GF-D8 (cell line): ENCODE data around the gene RSPH6A.

Experiments
- DNase-seq: peaks from one replicate; lab custom pipeline; 2025; lab: John Stamatoyannopoulos, UW

RSPH6A gene

GRCh38 chr19:45825263-45825605 is 10.1 kb upstream of the RSPH6A start:
- DNase-seq = no peak

DNA sequence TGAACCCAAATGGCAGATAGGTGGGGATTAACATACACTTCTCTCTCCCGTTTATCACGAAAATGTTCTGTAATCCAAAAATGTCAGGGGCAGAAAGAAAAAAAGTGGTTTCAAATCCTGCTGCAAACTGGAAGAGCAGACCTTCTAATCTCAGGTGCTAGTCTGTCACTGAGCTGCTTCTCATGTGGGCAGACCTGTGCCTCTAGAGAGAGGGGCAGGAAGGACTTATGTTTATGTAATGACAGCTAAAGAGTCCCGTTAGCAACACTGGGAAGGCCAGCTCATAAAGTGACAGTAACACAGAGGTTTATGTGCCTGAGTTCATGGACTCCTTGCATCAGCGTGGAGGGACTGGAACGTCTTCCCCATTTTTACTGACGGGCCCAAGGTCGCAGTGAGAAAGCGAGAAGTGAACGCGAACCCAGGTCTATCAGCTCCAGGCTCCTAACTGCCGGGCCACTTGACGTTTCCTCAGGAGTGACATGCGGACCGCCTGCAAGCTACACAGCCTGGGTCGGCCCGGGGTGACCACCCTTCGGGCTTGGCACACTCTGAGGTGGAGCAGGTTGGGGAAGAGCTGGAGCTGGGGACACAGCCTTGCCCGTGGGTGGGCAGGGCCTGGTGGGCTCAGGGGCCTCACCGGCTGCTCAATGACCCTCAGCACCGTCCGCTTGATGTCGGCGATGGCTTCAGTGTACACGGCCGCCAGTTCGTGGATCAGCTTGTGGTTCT is 9.6 kb upstream of the RSPH6A start:
- no peak for DNase-seq

GRCh38 chr19:45824041-45824471 is 8.9 kb upstream of the RSPH6A start:
- no peak for DNase-seq

GRCh38 chr19:45823182-45823581 is 8.1 kb upstream of the RSPH6A start:
- no peak for DNase-seq

GRCh38 chr19:45822716-45823115 is 7.6 kb upstream of the RSPH6A start:
- DNase-seq = no peak

DNA sequence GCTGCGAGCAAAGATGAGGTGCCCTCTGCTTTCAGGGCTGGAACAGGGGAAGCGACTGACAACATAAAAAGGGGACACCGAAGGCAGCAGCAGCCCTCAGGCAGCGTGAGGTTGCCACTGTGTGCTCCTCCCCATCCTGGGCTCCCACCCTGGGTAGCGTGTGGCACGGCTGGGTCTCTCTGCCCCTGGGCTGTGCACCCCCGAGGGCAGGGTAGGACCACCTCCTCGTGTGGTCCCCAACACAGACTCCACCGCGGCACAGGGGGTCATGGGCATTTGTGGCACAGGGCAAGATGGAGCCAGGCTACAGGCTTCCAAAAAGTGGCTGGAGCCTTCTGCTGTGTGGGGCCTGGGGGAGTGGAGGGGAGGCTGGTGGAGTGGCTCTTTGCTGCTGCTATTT is 6.5 kb upstream of the RSPH6A start:
- DNase-seq = no peak

DNA sequence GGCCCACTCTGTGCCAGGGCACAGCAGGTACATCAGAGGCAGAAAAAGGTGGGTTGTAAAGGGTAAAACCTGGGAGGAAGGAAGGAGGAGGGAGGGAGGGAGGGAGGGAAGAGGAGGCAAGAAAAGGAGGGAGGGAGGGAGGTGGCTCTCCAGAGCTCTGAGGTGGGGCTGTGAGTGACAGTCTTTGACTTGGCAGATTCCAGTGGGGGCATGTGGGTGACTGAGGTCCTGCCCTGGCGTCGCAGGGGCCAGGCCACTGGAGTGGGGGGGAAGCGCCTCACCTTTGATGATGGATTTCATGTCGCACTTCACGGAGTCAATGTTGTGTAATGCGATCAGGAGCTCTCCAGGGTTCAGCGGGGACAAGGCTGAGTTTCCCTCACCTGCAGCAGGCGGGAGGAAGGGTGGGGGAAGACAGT is 6.0 kb upstream of the RSPH6A start:
- DNase-seq = no peak

DNA sequence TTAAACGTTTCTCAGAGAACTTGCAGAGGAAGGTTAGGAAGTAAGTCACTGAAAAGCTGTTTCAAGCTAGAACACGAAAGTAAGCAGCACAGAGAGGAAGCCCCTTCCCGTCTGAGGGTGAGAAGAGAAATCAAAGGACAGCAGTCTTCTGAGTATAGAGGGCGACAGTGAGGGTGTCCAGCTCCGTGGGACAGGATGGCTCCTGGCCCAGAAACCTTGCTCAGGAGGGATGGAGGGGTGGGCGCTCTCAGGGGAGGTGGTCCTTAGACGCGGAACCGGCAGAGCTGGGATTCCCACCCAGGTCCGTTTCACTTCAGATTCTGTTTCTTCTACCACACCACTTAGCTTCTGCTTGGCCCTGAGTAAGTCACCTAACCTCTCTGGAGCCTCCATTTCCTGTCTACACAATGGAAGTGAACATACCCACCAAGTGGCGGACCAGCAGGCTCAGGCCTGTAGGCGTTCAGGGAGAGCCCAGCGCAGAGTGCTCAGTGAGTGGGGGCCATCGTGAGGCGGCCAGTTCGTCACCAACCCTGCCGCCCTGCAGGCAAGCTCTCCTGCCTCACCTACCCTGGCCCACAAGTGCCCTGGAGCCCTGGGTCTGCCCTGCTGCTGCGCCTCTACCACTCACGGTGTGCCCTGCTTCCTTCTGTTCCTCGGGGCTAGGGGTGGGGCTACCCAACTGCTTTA is 5.5 kb upstream of the RSPH6A start:
- no peak for DNase-seq

DNA sequence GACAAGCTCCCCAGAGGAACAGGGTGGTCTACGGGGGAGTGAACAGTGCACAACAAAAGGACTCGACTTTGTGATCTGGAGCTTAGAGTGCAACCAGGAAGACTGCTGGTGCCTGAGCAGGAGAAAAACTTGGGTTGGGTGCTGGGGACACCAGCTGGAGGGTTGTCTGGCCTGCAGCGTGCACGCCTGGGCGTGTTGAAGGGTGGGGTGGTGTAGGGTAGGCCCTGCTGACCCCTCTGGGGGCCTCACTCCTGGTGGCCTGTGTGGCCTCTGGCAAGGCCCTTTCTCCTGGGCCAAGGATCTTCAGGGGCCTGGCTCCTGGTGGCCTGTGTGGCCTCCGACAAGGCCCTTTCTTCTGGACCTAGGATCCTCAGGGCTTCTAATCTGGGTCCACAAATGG is 4.7 kb upstream of the RSPH6A start:
- no peak for DNase-seq

- DNase-seq = no peak
Measured at GRCh38 chr19:45817725-45818301, 2.7 kb upstream of the RSPH6A start.

DNA sequence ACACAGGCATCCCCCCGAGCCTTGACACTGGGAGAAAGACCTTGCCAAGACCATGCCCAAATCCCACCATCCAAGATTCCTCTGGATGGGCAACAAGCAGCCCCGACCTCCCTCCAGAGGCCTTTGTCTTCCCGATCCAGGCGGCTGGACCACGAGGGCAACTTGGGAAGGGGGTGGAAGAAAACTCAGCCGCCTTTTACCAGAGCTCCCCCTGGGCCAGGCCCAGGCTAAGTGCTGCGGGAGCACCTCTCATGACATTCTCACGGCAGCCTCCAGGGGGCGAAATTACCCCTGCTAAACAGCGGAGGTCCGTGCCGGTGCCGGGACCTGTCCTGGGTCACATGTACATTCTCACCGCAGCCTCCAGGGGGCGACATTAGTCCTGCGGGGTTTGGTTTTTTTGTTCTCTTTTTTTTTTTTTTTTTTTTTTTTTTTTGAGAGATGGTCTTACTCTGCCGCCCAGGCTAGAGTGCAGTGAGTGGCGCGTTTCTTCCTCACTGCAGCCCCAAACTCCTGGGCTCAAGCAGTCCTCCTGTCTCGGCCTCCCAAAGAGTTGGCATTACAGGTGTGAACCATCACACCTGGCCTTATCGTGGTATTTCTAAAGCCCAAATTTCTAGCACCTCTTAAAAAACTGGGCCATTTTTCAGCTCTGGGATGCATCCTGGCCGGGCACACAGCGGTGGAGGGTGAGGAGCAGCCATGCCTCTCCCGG is 2.1 kb upstream of the RSPH6A start:
- DNase-seq = peak; percentile 80

GRCh38 chr19:45816236-45817009 is 1.3 kb upstream of the RSPH6A start:
- no peak for DNase-seq

DNA sequence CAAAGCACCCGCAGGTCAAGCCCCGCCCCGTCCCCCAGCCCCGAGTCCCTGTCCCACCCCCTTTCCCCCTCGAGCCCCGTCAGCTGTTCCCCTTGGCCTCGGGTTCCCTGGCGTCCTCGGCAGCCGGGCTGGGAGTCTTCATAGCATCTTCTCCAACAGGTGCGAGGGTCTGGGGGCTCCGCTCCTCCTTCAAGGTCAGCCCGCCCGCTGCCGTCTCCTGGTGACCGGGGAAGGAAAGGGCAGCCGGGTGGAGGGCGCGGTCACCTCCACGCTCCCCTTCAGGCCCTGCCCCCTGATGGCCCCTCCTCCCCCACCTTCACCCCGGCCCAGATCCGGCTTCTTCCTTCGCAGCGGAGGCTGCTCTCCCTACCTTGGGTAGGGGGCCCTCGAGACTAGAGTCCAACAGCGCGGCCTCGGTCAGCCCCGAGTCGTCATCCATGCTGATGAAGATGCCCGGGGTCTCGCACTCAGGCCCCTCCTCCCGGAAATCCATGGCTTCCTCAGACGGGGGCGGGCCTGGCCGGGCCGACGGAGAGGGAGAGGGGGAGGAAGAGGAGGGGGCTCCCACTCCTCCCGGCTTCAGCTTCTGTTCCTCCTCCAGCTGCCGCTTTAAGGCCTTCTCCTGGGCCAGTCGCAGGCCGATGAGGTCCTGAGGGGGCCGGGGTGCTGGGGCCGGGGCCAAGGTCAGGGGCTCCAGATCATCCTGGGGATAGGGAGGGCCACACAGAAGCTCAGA is 541 bp upstream of the RSPH6A start:
- DNase-seq = no peak

DNA sequence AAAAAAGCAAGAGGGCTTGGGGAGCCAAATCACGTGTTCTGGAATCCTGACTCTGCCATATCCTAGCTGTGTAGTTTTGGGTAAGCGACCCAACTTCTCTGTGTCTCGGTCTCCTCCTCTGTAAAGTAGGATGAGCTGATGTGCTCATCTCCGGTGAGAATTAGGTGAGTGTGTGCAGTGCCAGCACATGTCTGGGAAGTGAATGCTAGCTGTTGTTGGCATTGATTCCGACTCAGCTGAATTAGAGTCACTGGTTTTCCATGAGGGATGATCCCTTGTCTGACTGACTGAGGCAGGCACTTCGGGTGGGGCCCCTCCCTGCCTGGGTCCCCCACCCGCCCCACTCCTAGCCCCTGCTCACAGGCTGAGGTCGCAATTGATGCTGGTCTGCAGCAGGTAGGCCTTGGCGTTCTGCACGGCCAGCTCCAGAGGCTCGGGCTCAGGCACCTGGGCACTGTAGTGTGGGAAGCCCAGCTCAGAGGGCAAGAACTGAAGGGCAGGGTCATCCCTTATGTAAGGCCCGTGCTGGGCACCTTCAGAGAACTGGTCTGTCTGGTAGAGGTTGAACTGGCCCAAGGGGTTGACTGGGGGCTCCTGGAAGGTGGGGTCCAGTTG is 835 bp downstream of the RSPH6A start:
- no peak for DNase-seq

DNA sequence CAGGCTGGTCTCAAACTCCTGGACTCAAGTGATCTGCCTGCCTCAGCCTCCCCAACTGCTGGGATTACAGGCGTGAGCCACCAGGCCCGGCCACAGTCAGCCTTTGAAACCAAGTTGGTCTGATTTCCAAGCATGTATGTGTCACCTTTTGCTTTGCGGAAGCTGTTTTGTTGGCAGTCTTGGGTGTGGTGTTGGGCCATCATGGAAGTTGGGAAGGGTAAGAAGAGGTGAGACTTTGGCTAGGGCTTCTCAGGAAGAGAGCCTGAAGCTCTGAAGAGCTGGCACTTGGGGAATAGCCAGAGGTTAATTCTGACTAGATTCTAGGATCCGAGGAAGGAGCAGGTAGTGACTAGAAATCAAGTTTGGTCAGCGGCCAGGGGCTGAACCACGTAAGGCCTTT is 2.8 kb downstream of the RSPH6A start:
- DNase-seq = no peak

DNA sequence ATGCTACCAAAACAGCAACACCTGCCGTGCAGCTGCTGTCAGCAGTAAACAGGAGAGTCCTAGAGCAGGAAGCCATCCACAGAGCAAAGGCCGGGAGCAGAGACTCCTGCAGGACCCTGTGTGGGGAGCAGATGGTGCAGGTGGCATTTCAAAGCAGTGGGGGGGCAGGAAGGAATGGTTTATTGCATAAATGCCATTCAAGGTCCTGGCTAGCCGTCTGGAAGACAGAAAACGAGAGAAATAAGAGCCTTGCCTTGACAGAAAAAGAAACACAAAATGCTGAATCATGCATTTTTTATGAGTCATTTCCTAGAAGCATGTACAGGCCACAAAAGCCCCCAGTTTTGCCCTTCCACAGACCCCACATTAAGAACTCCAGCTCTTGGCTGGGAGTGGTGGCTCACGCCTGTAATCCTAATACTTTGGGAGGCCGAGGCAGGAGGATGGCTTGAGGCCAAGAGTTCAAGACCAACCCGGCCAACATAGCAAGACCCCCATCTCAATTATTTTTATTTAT is 5.4 kb downstream of the RSPH6A start:
- peak; percentile 68 for DNase-seq

GRCh38 chr19:45805719-45806118 is 9.4 kb downstream of the RSPH6A start:
- DNase-seq = no peak

DNA sequence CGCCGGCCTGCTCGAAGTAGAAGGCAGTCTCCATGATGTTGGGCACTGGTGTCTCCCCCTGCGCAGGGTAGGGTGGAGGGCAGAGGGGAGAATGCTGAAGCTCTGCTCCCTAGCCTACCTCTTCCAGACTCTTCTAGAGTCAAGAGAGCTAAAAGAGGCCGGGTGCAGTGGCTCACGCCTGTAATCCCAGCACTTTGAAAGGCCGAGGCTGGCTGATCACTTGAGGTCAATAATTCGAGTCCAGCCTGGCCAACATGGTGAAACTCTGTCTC is 10.2 kb downstream of the RSPH6A start:
- no peak for DNase-seq

GRCh38 chr19:45804140-45804958 is 10.8 kb downstream of the RSPH6A start:
- DNase-seq = no peak

DNA sequence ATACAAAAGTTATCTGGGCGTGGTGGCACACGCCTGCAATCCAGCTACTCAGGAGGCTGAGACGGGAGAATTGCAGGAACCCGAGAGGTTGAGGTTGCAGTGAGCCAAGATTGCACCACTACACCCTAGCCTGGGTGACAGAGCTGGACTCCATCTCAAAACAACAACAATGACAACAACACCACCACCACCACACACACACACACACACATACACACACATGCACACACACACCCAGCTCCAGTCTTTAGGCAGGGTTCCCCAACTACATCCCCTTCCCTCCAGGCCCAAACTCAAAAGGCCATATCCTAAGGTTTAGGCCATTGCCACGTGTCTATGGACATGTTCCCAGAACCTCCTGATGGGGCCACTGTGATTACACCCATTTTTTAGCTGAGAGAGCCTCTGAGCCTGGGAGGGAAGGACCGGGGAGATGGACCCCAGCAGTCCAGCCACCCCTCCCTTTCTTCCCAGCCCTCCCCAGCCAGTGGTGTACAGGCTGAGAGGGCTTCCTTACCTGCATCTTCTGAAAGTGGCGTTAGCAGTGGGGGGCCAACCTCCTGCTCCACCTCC is 13.4 kb downstream of the RSPH6A start:
- no peak for DNase-seq
